Measurements from ENCODE around the gene IL20RA. TPM values are rescaled to one million over a fixed set of nuclear protein-coding genes. Genes with fewer than 3 reads are reported as not detected.

The IL20RA gene
- total and polyA plus RNA-seq, 2 experiments from 2014 or later = 2.6 to 3.5 TPM

DNA sequence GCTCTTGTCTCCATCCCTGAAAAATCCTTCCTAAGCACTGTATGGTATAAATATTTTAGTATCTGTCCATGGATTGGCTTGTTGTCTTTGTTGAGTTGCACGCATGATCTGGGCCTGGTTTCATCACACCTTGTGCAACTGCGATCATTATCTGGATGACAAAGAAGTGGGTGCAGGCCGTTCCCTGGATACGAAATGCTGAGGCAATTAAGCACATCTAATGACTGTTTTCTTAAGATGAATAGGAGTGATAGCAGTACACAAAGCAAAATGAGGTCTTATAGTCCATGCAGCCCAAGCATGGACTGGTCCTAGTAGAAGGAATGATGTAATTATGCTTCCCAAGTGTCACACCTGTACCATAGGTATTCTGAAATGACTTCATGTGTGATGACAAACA is 74.8 kb downstream of the IL20RA start:
- Mint-ChIP-seq H3K27ac (no peak overlapping the region), H3K9me3 (no peaks in the 10 kb centered on the region), H3K4me1 (0 out of 3 replicates have a peak, but pooled peaks cover under 1% of the 10 kb centered on the region), H3K4me3 (no peak overlapping the region), H3K36me3 (ENCODE audit: low read depth) (no peaks in the 10 kb centered on the region; the same call in 2 of the 3 replicates), H3K27me3 (ENCODE audit: insufficient read depth, low read depth, poor library complexity) (peaks cover 3% of the 10 kb centered on the region)
- no peak overlapping the region for H3K4me3 ChIP-seq
- H3K4me1 ChIP-seq (ENCODE audit: insufficient read depth) = no peaks in the 10 kb centered on the region; the same call in 1 of the 2 replicates
- H4K20me1 ChIP-seq (replicated peaks; ENCODE audit: insufficient read depth) = no peaks in the 10 kb centered on the region
- DNase-seq (ENCODE audit: low spot score) (no peak), ATAC-seq (no peak)
- 0 out of 2 replicates have a peak overlapping the region, but pooled peaks have one; percentile 14 for H2AFZ ChIP-seq
- no peak overlapping the region for H3K4me2 ChIP-seq
- no peaks in the 10 kb centered on the region for H3K79me2 ChIP-seq (replicated peaks; ENCODE audit: insufficient read depth)
- no peaks in the 10 kb centered on the region for H3K27me3 ChIP-seq (ENCODE audit: insufficient read depth)
- H3F3A ChIP-seq (replicated peaks; ENCODE audit: low read depth) = no peaks in the 10 kb centered on the region
- no peaks in the 10 kb centered on the region for H3K9me2 ChIP-seq (ENCODE audit: insufficient read depth)
- no peaks in the 10 kb centered on the region for H3K36me3 ChIP-seq (ENCODE audit: insufficient read depth)
- TF ChIP-seq ZNF331 (CRISPR knock-in tag; IDR thresholded peaks at IDR 0.05; ENCODE audit: low read depth) = no peak
- TF ChIP-seq ZNF462 (CRISPR knock-in tag; IDR thresholded peaks at IDR 0.05) = no peak
- no peak for TF ChIP-seq CREB1 (CRISPR knock-in tag; IDR thresholded peaks at IDR 0.05; ENCODE audit: low read depth)
- TF ChIP-seq ZNF114 (CRISPR knock-in tag; IDR thresholded peaks at IDR 0.05) = no peak
- no peak for TF ChIP-seq POLR2AphosphoS5 (IDR thresholded peaks at IDR 0.05; ENCODE audit: low read depth)
- no peak for TF ChIP-seq STAT1 (IDR thresholded peaks at IDR 0.05; ENCODE audit: unreplicated experiment)
- no peak for TF ChIP-seq CTCF (conservative IDR thresholded peaks at IDR 0.05; ENCODE audit: low read depth in 2 of 2)
- TF ChIP-seq JUNB (IDR thresholded peaks at IDR 0.05; ENCODE audit: unreplicated experiment) = no peak
- TF ChIP-seq EZH2phosphoT487 (IDR thresholded peaks at IDR 0.05; ENCODE audit: unreplicated experiment) = no peak
- no peak for TF ChIP-seq NANOG (IDR thresholded peaks at IDR 0.05; ENCODE audit: borderline replicate concordance)
- TF ChIP-seq, protein P1, sequence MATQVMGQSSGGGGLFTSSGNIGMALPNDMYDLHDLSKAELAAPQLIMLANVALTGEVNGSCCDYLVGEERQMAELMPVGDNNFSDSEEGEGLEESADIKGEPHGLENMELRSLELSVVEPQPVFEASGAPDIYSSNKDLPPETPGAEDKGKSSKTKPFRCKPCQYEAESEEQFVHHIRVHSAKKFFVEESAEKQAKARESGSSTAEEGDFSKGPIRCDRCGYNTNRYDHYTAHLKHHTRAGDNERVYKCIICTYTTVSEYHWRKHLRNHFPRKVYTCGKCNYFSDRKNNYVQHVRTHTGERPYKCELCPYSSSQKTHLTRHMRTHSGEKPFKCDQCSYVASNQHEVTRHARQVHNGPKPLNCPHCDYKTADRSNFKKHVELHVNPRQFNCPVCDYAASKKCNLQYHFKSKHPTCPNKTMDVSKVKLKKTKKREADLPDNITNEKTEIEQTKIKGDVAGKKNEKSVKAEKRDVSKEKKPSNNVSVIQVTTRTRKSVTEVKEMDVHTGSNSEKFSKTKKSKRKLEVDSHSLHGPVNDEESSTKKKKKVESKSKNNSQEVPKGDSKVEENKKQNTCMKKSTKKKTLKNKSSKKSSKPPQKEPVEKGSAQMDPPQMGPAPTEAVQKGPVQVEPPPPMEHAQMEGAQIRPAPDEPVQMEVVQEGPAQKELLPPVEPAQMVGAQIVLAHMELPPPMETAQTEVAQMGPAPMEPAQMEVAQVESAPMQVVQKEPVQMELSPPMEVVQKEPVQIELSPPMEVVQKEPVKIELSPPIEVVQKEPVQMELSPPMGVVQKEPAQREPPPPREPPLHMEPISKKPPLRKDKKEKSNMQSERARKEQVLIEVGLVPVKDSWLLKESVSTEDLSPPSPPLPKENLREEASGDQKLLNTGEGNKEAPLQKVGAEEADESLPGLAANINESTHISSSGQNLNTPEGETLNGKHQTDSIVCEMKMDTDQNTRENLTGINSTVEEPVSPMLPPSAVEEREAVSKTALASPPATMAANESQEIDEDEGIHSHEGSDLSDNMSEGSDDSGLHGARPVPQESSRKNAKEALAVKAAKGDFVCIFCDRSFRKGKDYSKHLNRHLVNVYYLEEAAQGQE (IDR thresholded peaks at IDR 0.05; ENCODE audit: unreplicated experiment) = no peak
- no peak for TF ChIP-seq ETS1 (IDR thresholded peaks at IDR 0.05)
- TF ChIP-seq EZH2 (IDR thresholded peaks at IDR 0.05; ENCODE audit: low read depth, unreplicated experiment) = no peak
- H3K27ac ChIP-seq (ENCODE audit: low read depth) = no peak overlapping the region
